ENCODE data around the gene PSMA7.

PSMA7 gene

GRCh38 chr20:62163986-62164762 lies 21.0 kb upstream of the PSMA7 start:
- no peak for TF ChIP-seq CTCF (IDR thresholded peaks at IDR 0.05; ENCODE audit: insufficient read depth, low read depth, low read length, missing control alignments)
- no peak overlapping the region for H3K4me3 ChIP-seq (ENCODE audit: low read length)
- no peak for DNase-seq (ENCODE audit: low read depth)

GRCh38 chr20:62163485-62163865 lies 20.3 kb upstream of the PSMA7 start:
- DNase-seq (ENCODE audit: low read depth), result no peak

GRCh38 chr20:62162765-62163484 lies 19.7 kb upstream of the PSMA7 start:
- TF ChIP-seq CTCF (IDR thresholded peaks at IDR 0.05; ENCODE audit: insufficient read depth, low read depth, low read length, missing control alignments), result no peak
- no peak for DNase-seq (ENCODE audit: low read depth)
- H3K4me3 ChIP-seq (ENCODE audit: low read length), result no peak overlapping the region

More at GRCh38 chr20:62163485-62163865, 20.3 kb upstream of the PSMA7 start:
- TF ChIP-seq CTCF (IDR thresholded peaks at IDR 0.05; ENCODE audit: insufficient read depth, low read depth, low read length, missing control alignments), result no peak
- no peak overlapping the region for H3K4me3 ChIP-seq (ENCODE audit: low read length)

GRCh38 chr20:62161347-62161746 lies 18.2 kb upstream of the PSMA7 start:
- TF ChIP-seq CTCF (IDR thresholded peaks at IDR 0.05; ENCODE audit: insufficient read depth, low read depth, low read length, missing control alignments), result no peak

GRCh38 chr20:62160876-62161275 lies 17.7 kb upstream of the PSMA7 start:
- no peak for TF ChIP-seq CTCF (IDR thresholded peaks at IDR 0.05; ENCODE audit: insufficient read depth, low read depth, low read length, missing control alignments)
- H3K4me3 ChIP-seq (ENCODE audit: low read length), result no peak overlapping the region
- DNase-seq (ENCODE audit: low read depth), result no peak

More at GRCh38 chr20:62161347-62161746, 18.2 kb upstream of the PSMA7 start:
- DNase-seq (ENCODE audit: low read depth), result peak; percentile 87
- no peak overlapping the region for H3K4me3 ChIP-seq (ENCODE audit: low read length)

- H3K4me3 ChIP-seq (ENCODE audit: low read length), result no peak overlapping the region
- DNase-seq (ENCODE audit: low read depth), result no peak
- no peak for TF ChIP-seq CTCF (IDR thresholded peaks at IDR 0.05; ENCODE audit: insufficient read depth, low read depth, low read length, missing control alignments)
These were observed 17.1 kb upstream of the PSMA7 start for GRCh38 chr20:62160253-62160652.

Data from epithelial cell of esophagus (primary cell).